RPMI7951 (cell line): Measurements from ENCODE around the gene PIEZO2. TPM values are rescaled to one million over a fixed set of nuclear protein-coding genes. Genes with fewer than 3 reads are reported as not detected.
"Not testable (repeated sequence)": the region's sequence is repeated elsewhere in the genome, so short reads cannot be mapped to it uniquely, and the experiment has no call there.

Source experiments
- DNase-seq: peaks from one replicate; pipeline ENCODE4 v3.0.0-alpha.2; 2012; ENCODE audit warnings: low read depth
- total RNA-seq: library from RNA; depleted of rRNA; stranded (reverse); fragments of >200 nt; shearing (Covaris generic); gene quantifications from 2 replicates; pipeline ENCODE4 v1.2.3, GENCODE V29; 2014

Gene PIEZO2
- total RNA-seq, 1 experiment from 2014 or later = 10.7 TPM

DNA sequence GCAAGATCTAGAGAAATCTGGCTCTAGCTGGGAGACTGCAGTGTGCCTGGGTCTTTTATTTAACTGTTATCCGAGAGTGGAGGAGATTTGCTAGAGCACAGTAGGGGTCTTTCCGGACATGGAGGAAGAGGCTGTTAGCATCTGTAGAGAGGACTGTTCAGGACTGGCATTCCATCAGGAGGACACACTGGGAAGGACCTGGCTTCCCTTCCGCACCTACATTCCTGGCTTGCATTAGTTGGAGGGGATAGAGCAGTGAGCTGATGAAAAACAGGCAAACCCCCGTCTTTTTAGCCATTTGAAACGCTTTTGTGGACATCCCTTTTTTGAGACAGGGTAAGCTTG lies 874 bp upstream of the PIEZO2 start:
- DNase-seq = no peak

DNA sequence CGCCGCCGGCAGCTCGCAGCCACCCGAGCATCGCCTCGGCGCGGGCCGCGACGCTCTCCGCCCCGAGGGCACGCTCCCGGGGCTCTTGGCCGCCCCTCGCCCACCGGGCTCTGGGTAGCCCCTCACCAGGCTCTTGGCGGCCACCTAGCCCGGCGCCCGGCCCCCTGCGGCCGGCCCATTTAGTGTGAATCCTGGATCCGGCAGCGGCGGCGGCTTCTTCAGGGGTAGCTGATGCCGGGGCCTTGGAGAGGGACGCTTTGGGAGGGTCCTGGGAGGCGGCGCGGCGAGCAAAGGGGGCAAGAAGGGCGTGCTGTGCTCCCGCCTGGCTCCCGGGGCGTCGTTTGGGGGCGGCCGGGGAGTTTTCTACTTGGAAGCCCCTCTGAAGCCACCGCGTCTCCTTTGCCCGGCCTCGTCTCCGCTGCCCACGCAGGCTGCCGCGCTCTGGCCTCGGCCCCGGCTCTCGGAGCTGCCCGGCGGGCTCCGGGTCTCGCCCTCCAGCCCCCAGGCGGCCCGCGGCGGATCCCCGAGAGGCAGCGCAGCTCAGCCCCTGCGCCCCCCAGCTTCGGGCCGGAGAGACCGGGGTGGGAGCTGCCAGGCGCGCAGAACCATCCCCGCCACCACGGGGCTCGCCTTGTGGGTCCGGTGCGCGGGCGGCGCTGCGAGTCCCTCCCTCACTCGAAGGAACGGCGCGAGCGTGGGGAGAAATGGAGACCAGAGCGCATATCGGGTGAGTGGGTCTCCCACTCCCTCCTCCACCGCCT lies 509 bp downstream of the PIEZO2 start:
- DNase-seq = no peak

DNA sequence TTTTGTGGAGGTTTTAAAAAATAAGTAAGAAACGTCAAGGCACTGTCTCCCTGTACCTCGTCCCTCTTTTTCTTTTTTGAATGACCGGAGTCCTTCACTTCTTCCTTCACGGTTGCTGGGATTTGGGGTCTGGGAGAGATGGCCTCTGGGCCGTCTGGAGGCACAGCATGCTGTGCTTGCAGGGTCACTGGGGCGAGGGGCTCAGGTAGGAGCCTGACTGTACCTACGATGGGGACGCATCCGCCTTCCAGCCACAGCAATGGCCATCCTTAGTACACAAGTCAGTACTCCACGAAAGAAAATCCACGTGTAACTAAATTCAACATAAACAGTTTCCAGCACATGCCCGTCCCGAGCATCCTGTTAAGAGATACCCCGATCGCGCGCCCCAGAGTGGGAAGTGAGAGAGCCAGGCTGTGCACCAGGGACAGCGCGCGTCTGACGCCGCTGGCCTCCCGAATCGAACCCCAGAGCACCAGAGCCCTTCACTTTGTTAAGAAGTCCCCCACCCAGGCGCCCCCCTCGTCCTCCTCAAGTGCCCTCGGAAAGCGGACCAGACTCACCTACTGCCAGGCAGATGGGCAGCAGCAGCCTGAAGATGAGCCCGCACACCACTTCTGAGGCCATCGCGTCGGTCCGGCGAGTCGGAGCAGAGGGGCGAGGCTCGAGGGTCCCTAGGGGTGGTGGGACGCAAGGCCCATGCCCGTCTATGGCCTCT lies 1.2 kb downstream of the PIEZO2 start:
- DNase-seq = no peak

DNA sequence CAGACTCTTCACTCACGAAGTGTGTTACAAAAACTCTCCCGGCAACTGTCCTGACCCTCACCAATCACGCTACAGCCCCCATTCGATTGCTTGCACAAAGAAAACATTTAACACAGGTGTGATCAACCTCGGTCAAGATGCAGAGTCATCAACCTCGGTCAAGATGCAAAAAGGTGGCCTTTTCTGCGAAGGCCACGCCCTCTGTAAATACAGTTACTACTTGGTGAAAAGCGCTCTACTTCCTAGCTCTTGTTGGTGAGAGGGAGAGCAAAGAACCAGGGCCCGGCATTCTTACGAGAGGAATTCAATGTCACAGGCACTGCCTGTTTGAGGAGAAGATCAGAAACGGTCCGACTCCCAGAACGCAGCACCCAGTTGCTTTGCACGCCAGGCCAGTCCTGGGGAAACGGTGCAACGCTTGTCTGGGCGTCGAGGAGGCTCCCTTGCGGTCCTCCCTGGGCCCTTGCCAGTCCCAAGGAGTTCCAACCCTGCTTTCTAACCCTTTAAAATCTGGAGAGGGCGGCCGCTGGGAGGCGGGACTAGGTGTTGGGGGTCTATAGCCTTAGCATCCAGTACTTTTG lies 1.9 kb downstream of the PIEZO2 start:
- DNase-seq = no peak

DNA sequence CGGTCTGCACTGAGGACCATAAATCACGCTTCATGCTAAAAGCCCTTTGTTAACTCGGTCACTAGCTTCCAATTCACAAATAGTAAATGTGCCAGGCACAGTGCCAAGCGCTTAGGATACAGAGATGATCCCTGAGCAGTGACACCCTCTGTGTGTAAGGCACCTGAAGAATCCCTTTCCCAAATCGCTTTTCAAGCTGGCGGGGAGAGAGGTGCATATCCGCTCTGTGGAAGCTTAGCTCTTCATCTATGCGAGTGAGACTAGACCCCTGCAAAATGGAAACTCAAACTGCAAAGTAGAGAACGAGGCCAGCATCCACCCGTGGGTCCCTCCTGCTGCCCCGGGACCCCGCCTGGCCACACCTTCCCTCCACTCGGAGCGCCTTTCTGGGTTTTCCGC lies 2.4 kb downstream of the PIEZO2 start:
- no peak for DNase-seq

DNA sequence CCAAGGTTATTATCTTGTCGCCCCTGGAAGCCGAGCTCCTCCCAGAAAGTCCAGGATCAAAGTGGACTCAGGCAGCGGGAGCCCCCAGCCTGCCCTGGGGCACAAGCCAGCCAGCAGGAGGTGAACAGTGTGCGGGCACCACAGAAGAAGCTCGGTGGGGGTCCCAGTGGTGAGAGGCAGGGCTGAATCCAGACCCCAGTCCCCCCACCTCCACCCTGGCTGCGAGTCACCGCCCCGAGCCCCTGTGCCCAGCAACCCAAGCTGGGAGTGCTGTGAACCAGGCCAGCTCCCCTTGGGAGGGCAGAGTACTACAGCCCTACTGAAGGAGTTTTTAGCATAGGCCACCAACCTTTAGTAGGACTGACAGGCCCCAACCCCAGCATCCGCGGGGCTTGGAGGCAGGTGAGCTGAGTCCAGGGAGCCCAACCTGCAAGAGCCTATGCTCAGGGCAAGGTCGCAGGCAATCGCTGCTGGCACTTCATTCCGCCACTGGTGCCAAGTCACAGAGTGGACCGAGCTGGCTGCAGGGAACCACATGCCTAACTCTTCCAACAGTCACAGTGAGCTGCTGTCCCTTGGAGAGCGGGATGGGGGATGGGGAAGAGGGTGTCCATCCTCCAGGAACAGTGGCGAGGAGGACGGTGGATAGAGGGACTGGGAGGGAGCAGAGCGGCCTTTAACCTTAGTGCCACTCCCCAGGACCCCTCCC lies 3.0 kb downstream of the PIEZO2 start:
- no peak for DNase-seq

DNA sequence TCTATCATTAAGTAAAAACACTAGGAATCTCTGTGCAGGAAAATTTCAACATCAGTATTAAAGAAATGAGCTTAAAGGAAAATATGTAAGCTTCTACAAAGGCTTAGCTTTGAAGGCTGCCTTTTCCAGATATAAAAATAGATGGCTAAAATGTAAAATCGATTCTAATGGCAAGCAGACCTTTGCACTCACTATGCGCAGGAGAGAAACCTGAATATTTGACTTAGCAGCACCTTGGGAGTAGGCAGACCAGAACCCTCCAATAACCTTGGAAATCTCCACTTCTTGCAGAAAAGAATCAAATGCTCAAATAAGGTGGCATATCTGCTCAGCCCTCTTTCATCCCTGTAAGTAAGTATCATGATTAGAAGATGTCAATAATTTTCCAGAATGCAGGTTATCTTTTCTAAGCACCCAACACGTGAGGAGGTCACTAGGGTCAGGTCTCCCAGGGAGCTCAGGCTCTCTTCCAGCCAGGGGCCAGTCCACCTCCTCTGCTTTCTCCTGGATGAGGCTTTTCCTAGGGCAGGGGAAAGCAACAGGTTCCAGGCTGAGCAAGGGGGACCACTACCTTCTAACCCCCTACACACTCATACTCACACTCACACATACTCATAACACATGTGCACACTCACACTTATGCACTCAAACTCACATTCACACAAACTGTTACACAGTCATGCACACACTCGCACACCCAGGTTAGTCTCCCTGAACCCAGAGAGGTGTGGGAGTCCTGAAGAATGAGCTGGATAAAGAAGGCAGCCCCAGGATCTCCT lies 3.8 kb downstream of the PIEZO2 start:
- no peak for DNase-seq

DNA sequence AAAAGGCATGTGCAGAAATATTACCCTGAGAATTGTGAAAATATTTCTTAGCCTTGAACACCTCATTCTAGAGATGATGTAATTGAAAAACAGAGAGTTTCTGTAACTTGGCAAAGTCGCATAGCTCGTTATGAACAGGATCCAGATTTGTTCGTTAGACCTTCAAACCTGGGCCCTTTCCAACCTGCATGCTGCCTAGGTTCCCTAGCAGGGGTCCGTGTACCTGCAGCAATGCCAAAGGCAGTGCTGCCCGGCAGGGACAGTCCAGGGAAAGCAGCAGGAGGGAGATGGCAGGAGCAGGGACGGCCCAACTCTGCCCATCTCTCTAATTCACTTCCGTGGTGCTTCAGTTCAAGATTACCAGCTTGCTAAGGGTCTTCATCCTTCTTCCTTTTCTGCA lies 12.0 kb downstream of the PIEZO2 start:
- DNase-seq = no peak

DNA sequence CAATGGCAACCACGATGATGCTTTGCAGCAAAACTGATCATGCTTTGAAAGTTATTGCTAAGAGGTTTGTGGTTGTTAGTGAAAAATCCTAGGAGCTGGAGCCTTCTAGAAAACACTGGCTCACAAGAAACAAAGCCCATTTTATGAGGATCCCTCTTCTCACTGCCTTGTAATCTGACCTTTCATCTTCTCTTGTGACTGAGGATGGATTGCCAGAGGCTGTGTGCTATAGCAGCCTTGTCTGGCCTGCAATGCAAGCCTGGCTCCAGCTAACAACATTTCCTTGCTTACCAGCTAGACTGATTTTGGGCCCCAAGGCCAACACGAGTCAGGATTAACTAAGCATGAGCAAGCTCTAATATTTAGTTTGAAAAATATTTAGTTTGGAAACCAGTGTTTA lies 13.1 kb downstream of the PIEZO2 start:
- DNase-seq = peak; percentile 32

DNA sequence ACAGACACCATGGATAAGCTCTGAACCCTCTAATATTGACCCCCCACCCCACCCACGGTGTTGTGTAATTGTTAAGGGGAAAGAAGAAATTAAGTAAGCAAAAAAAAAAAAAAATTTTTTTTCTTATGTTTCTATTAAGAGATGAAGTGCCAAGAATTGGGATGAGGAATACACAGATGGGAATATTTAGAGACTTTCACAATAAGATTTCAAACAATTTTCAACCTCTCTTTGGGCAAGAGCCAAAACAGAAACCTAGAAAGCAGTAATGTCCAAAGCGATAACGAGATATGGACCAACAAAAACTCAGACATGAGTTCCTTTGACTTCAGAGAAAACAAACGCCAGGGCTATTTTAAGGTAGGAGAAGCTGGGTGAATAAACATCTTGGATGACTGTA lies 14.4 kb downstream of the PIEZO2 start:
- no peak for DNase-seq

DNA sequence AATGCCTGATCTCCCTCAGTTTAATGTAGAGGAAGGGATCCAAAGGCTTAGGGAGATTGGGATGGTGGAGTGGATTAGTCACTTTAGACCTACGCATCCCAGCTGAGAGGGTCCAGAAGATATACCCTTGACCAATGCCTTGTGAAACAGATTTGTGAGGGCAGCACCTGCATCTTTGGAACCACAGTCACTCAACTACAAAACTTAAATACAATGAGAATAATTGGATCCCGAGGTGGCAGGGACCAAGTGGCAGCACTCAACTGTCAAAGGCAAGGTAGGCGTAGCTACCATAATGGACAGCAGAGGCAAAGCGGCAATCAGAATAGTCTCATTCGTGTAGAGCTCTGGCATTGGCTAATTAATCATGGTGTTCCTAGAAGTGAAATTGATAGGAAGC lies 20.3 kb downstream of the PIEZO2 start:
- DNase-seq = not testable (repeated sequence)

DNA sequence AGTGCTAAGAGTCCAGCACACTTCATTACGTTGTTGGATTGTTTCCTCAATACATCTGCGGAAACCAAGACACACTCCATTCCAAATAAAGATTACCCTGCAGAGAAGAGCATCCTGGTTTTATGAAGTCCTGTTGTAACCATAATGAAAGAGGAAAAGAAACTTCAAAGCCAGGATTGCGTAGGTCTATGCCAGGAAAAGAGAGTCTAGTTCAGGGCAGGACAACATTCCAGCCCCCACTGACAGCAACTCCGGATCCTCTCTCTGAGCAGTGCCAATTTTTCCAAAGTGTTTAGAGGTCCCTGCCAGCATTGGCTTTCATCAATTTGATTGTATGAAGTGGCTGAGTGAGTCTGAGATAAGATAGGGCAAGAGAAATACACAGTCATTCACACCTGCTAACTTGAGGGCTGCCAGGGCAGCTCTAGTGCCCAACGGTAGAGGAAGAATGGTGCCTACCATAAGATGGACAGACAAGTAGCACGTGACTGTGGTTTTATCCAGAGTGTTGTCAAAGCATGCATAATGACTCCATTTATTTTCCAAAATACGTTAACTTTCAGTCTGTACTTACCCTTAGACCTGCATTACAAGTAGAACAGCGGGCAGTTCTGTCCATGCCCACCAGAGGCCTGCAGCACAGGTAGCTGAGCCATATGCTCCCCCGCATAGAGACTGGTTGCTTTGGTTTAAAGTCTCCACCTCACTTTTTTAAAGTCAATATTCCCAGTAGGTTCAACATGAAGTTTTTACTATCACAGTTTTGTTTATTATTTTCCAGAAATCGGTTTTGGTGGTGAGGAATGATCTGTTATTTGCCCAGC lies 23.7 kb downstream of the PIEZO2 start:
- no peak for DNase-seq

DNA sequence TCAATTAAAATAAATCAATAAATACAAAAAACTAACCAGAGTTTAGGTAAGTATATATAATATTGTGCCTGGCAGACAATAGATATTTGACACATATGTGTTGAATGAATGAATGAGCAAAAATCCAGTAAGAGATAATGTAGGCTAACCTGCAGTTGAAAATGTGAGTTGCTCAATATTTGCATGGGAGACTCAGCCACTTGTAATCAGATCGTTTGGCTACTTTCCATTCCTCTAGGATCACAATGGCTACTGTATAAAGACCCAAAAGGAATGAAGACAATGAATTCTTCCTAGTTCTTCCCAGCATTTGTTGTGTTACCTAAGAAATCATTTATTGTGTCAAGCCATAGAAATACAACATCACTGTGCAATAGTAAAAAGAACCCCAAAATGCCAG lies 25.3 kb downstream of the PIEZO2 start:
- no peak for DNase-seq

DNA sequence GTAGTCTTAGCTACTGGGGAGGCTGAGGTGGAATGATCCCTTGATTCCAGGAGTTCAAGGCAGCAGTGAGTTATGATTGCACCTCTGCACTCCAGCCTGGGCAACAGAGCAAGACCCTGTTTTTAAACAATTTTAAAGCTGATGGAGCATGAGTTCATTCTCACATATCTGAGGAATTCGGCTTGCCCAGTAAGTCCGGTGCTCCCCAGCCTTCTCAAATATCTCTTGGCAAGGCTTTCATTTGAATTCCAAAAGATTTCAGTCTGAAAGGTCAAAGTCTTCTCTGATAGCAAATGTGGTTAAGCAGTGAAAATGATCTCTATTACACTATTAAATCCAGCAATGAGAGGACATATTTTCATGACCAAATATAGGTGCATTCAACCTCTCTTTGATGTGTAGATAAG lies 27.9 kb downstream of the PIEZO2 start:
- no peak for DNase-seq

DNA sequence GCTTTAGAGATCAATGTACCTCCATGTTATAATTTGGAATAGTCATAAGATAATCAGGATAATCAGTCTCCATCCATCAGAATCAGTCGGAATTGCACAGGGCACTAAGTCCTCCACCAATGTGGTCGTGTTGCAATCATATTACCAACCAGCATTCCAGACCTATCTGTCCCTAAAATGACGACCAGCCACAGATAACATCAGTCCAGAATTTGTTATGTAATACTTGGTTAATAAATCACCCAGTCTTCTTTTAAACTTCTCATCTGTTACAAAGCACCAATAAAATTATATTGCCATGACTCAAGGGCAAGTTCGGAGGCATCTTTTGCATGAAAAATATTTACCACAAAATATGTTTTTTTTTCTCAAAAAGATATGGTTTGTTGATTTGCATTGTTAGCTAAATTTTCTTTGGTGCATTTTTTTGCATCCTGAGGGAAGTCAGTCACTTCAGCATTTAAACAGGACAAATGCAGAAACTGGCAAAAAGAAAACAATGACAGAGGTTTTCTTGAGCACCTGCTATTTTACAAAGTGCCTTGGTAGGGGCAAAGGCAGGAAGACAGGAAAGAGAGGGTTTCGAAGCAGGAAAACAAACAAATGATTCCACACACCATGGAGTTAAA lies 29.3 kb downstream of the PIEZO2 start:
- DNase-seq = peak; percentile 46

DNA sequence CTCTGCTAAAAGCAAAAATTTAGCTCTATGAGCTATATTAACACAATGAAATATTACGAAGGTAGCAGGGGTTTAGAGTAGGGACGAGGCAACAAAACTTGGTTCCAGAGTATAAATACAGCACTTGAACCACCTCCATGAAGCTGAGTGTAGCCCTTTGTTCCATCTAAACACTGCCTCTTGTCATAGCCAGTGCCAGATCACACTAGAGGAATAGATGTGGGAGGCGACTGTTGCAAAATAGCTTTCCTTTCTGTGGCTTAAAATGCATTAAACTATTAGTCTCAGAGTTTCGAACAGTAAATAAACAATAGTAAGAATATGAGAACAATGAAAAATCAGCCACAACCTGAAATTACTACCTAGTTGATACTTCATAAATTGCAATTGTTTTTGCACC lies 29.8 kb downstream of the PIEZO2 start:
- DNase-seq = no peak

DNA sequence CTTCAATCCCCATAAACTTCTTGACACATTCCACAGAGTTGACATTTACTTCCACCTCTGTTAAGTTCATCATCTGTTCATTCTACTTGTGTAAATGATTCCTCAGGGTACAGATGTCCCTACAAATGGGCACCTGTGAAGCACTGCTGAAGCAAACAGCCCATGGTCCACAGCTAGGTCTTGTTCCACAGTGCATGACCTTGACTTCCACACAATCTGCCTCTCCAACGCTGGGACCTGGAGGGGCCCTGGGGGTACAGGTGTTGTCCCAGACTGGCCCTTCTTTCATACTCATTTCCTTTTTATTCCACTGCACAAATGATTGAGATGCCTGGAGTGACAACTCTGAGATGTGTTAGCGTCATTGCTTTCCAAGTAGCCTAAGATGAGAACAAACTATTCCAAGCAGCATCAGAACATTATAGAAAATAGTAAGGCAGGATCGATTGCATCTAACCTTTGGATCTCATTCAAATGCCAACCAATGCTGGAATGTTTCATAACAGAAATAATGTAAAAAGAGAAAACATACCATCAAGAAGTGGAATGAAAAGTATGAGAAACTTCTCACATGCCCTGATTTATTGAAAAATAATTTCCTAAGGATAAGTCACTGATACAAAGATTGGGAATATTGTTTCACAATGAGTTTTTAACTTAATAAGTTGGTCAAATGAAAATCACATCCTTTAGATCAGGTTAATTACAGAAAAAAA lies 31.2 kb downstream of the PIEZO2 start:
- no peak for DNase-seq

DNA sequence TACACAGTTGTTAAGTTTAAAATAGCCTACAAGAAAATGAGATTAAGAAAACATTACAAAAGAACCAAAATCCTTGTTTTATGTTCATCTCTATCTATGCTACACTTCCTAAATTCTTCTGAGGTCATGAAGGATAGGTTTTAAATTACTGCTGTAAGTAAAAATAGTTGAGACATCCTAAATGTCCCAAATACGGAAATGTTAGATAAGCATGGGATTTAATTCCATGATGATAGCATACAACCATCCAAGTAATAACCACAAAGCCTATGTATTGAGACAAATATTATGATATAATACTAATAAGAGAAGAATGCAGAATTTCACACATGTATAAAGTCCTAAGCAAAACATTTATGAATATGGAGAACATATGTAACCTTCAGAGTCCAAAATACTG lies 34.1 kb downstream of the PIEZO2 start:
- DNase-seq = no peak

DNA sequence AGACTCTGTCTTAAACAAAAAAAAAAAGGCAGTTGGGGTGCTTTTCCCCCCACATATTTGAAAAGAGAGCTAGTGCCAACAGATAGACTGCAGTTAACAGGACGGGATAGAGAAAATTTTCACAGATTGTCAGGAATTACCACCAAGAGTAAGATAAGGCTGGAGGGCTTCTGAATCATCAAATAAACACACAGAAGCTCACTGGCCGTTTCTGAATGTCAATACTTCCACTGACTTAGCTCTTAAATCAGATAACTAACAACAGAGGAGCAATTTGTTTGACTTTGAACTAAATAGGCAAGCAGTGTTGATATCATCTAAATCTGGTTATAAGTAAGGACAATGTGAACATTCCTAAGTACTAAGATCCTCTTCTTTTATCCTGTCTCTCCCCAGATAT lies 34.7 kb downstream of the PIEZO2 start:
- DNase-seq = peak; percentile 76

DNA sequence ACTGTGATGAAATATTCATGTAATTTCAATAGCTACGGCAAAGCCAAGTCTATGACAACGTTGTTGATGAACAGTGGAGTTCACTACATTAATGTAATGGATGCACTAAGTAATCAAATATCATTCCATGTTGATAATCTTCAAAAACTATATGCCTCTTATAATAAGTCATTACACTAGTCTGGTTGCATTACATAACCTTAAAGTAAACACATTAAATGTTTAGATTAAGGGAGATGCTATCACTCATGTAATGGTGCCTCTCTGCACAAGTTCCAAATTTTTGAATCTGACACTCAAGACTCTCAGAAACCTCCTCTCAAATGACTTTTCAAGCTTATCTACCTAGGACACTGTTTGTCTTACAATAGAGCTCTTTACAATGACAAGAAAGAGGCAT lies 35.4 kb downstream of the PIEZO2 start:
- DNase-seq = no peak
